H1 (cell line): ENCODE measurements around the gene UTP3. TPM values are rescaled to one million over a fixed set of nuclear protein-coding genes. Genes with fewer than 3 reads are reported as not detected.
"Not testable (repeated sequence)": the region's sequence is repeated elsewhere in the genome, so short reads cannot be mapped to it uniquely, and the experiment has no call there.

Experiments
- CTCF ChIA-PET: fragments of 300-600 bp; sonication (Branson Sonifier 250); formaldehyde crosslinking; loops from one replicate; lab custom pipeline; 2021; ENCODE audit not compliant: partially characterized antibody; lab: Charles Lee
- POLR2A ChIA-PET: fragments of 300-600 bp; sonication (Branson Sonifier 250); formaldehyde crosslinking; loops from one replicate; lab custom pipeline; 2021; ENCODE audit warnings: inconsistent platforms; ENCODE audit not compliant: partially characterized antibody; lab: Charles Lee
- DNase-seq, 2 experiments: peaks; one replicate each; pipeline versions ENCODE4 v3.0.0 to v3.0.0-alpha.2; 2010 to 2022; ENCODE audit warnings: low spot score in 2 of 2, low read depth in 1 of 2, mixed read lengths in 1 of 2
- FAIRE-seq: peaks from 2 replicates; lab custom pipeline; 2011; peaks lifted over from hg19 to GRCh38; lab: Jason Lieb, UNC
- H2AFZ ChIP-seq: 2 replicates; pipeline ENCODE4 v1.8.1; 2012; ENCODE audit warnings: low read length, inconsistent platforms
- H2AK5ac ChIP-seq: 2 replicates; pipeline ENCODE4 v1.6.1; 2013; ENCODE audit warnings: low read depth, low read length
- H2BK120ac ChIP-seq: replicated peaks from 2 replicates; pipeline ENCODE3; 2013; ENCODE audit warnings: low read depth, low read length, inconsistent platforms
- H2BK12ac ChIP-seq: 2 replicates; pipeline ENCODE4 v1.6.1; 2013; ENCODE audit warnings: low read depth, low read length
- H2BK15ac ChIP-seq: 2 replicates; pipeline ENCODE4 v1.6.1; 2013; ENCODE audit warnings: low read length
- H2BK20ac ChIP-seq: 2 replicates; pipeline ENCODE4 v1.6.1; 2013; ENCODE audit warnings: low read length
- H2BK5ac ChIP-seq: 2 replicates; pipeline ENCODE4 v1.6.1; 2013; ENCODE audit warnings: low read depth, low read length
- H3K14ac ChIP-seq: 2 replicates; pipeline ENCODE4 v1.6.1; 2013; ENCODE audit warnings: inconsistent platforms; ENCODE audit not compliant: insufficient read length
- H3K18ac ChIP-seq: 2 replicates; pipeline ENCODE4 v1.6.1; 2013; ENCODE audit warnings: low read length; ENCODE audit errors: extremely low read depth
- H3K23ac ChIP-seq: 2 replicates; pipeline ENCODE4 v1.6.1; 2013; ENCODE audit warnings: inconsistent platforms; ENCODE audit not compliant: insufficient read length
- H3K23me2 ChIP-seq: 2 replicates; pipeline ENCODE4 v1.6.1; 2013; ENCODE audit warnings: low read depth, low read length
- H3K27ac ChIP-seq: 2 replicates; pipeline ENCODE4 v1.6.1; 2011; ENCODE audit warnings: low read depth, low read length, inconsistent platforms
- H3K27me3 ChIP-seq, 4 experiments: replicated peaks in 1 of 4; 1 replicate in 1 of 4; 2 replicates in 3 of 4; pipeline versions ENCODE4 v1.6.1 to v1.8.1; 2011 to 2013; ENCODE audit warnings: low read length in 3 of 4, mild to moderate bottlenecking in 3 of 4, inconsistent platforms in 2 of 4, mixed read lengths in 2 of 4, moderate library complexity in 1 of 4; ENCODE audit not compliant: control insufficient read depth in 3 of 4, insufficient read depth in 3 of 4; ENCODE audit errors: extremely low read depth in 1 of 4
- H3K36me3 ChIP-seq, 4 experiments: 2 replicates each; pipeline versions ENCODE4 v1.6.1 to v1.8.1; 2011 to 2013; ENCODE audit warnings: mild to moderate bottlenecking in 4 of 4, low read length in 3 of 4, moderate library complexity in 2 of 4, control low read depth in 1 of 4, inconsistent platforms in 1 of 4; ENCODE audit not compliant: insufficient read depth in 4 of 4, control insufficient read depth in 2 of 4
- H3K4ac ChIP-seq: replicated peaks from 2 replicates; pipeline ENCODE3; 2013; ENCODE audit warnings: low read length, low read depth, mixed read lengths, inconsistent platforms; ENCODE audit not compliant: insufficient read length
- H3K4me1 ChIP-seq, 4 experiments: replicated peaks in 1 of 4; 1 replicate in 1 of 4; 2 replicates in 3 of 4; pipeline versions ENCODE4 v1.6.1 to v1.8.1; 2011 to 2013; ENCODE audit warnings: low read length in 3 of 4, inconsistent platforms in 2 of 4, mixed read lengths in 1 of 4; ENCODE audit not compliant: insufficient read depth in 4 of 4, control insufficient read depth in 3 of 4
- H3K4me2 ChIP-seq, 2 experiments: 2 replicates each; pipeline versions ENCODE4 v1.6.1 to v1.8.1; 2011 to 2013; ENCODE audit warnings: low read depth in 2 of 2, low read length in 2 of 2, control low read depth in 1 of 2, inconsistent platforms in 1 of 2, mild to moderate bottlenecking in 1 of 2; ENCODE audit not compliant: insufficient read depth in 1 of 2
- H3K4me3 ChIP-seq, 4 experiments: fragments of 200-600, 300-600 bp in 1 of 4; sonication (generic), shearing (Covaris generic), sonication (Bioruptor Twin) in 1 of 4; 2 replicates each; pipeline versions ENCODE4 v1.5.1 to v1.8.1; 2011 to 2016; ENCODE audit warnings: low read length in 4 of 4, low read depth in 3 of 4, control low read depth in 2 of 4, inconsistent platforms in 2 of 4, mild to moderate bottlenecking in 2 of 4, mixed read lengths in 1 of 4, moderate library complexity in 1 of 4; ENCODE audit not compliant: insufficient read depth in 2 of 4; ENCODE audit errors: extremely low read depth in 1 of 4
- H3K56ac ChIP-seq: replicated peaks from 2 replicates; pipeline ENCODE3; 2013; ENCODE audit warnings: low read depth, mild to moderate bottlenecking, mixed read lengths, low read length, inconsistent platforms; ENCODE audit not compliant: insufficient read length
- H3K79me1 ChIP-seq: 2 replicates; pipeline ENCODE4 v1.6.1; 2013; ENCODE audit warnings: low read depth, low read length, control low read depth
- H3K79me2 ChIP-seq, 2 experiments: 2 replicates each; pipeline versions ENCODE4 v1.6.1 to v1.8.1; 2012 to 2013; ENCODE audit warnings: low read length in 2 of 2, mild to moderate bottlenecking in 2 of 2, inconsistent platforms in 1 of 2; ENCODE audit not compliant: insufficient read depth in 2 of 2, control insufficient read depth in 1 of 2
- H3K9ac ChIP-seq, 4 experiments: replicated peaks in 1 of 4; 1 replicate in 1 of 4; 2 replicates in 3 of 4; pipeline versions ENCODE4 v1.6.1 to v1.8.1; 2011 to 2013; ENCODE audit warnings: low read depth in 3 of 4, low read length in 3 of 4, control low read depth in 2 of 4, mild to moderate bottlenecking in 2 of 4, moderate library complexity in 2 of 4, inconsistent platforms in 1 of 4; ENCODE audit errors: extremely low read depth in 1 of 4
- H3K9me3 ChIP-seq, 2 experiments: 2 replicates each; pipeline versions ENCODE4 v1.6.1 to v1.8.1; 2012 to 2013; ENCODE audit warnings: mild to moderate bottlenecking in 2 of 2, moderate library complexity in 2 of 2, control low read depth in 1 of 2, inconsistent platforms in 1 of 2, low read depth in 1 of 2, low read length in 1 of 2, mixed read lengths in 1 of 2; ENCODE audit not compliant: insufficient read depth in 2 of 2
- H4K20me1 ChIP-seq, 2 experiments: replicated peaks in 1 of 2; 2 replicates each; pipeline versions ENCODE3 to v1.8.1; 2011 to 2013; ENCODE audit warnings: inconsistent platforms in 2 of 2, low read length in 2 of 2, mild to moderate bottlenecking in 1 of 2; ENCODE audit not compliant: insufficient read depth in 2 of 2, control insufficient read depth in 1 of 2
- H4K5ac ChIP-seq: 2 replicates; pipeline ENCODE4 v1.6.1; 2013; ENCODE audit warnings: low read length, low read depth, mixed read lengths, inconsistent platforms; ENCODE audit not compliant: insufficient read length
- H4K8ac ChIP-seq: 2 replicates; pipeline ENCODE4 v1.8.0; 2013; ENCODE audit warnings: mild to moderate bottlenecking, moderate library complexity, low read length, inconsistent platforms; ENCODE audit not compliant: insufficient read depth; ENCODE audit errors: extremely low read depth
- H4K91ac ChIP-seq: replicated peaks from 2 replicates; pipeline ENCODE3; 2013; ENCODE audit warnings: low read length, mixed read lengths, inconsistent platforms; ENCODE audit not compliant: insufficient read length
- WGBS, 2 experiments: shearing (Covaris generic) in 1 of 2; methylation state at CpG; one replicate each; pipeline versions ENCODE4 v1.1.6 to v1.1.7; 2013 to 2015; ENCODE audit warnings: low lambda C conversion rate in 2 of 2, mixed read lengths in 2 of 2, inconsistent platforms in 1 of 2, low coverage in 1 of 2, missing lambda C conversion rate in 1 of 2; ENCODE audit not compliant: insufficient replicate concordance in 2 of 2, insufficient coverage in 1 of 2, insufficient read length in 1 of 2; ENCODE audit errors: extremely low coverage in 1 of 2, missing lambda C conversion rate in 1 of 2; 5-methylcytosine and 5-hydroxymethylcytosine counted together
- polyA plus RNA-seq, 7 experiments: library from polyadenylated mRNA; depleted of rRNA in 3 of 7; stranded (reverse) in 5 of 7; unstranded in 2 of 7; fragments of >200 nt in 5 of 7; fragments of 200-250 nt in 2 of 7; gene quantifications; 1 replicate in 5 of 7; 2 replicates in 1 of 7; 4 replicates in 1 of 7; pipeline versions ENCODE4 v1.2.1 to v1.2.3, GENCODE V29; 2011 to 2013; ENCODE audit warnings: missing spikeins in 2 of 7, mixed read lengths in 2 of 7
- total RNA-seq: library from RNA; stranded (reverse); fragmentation: NEBNext Ultra II Directional; extraction: Animal tissue kit (Norgen Biotek cat#: 25700); gene quantifications from 2 replicates; pipeline ENCODE4 v1.2.1, GENCODE V29; 2021

Gene UTP3
- total and polyA plus RNA-seq, 2 of the 8 experiments (the other 6 are each of a cell fraction or from before 2014, with no cell fraction given) = 11.2 to 51.3 TPM

GRCh38 chr4:70682142-70682541, 6.2 kb upstream of the UTP3 start:
- H3K4me2 ChIP-seq, H2BK15ac ChIP-seq, H3K27me3 ChIP-seq, H3K4me1 ChIP-seq, H3K79me1 ChIP-seq, H2BK20ac ChIP-seq, H3K4me3 ChIP-seq, H2BK12ac ChIP-seq, H4K20me1 ChIP-seq, CTCF ChIA-PET, H3K23me2 ChIP-seq, H3K9me3 ChIP-seq, H3K27ac ChIP-seq, H2BK5ac ChIP-seq, H3K9ac ChIP-seq, DNase-seq, H3K4ac ChIP-seq, H2AFZ ChIP-seq, H4K8ac ChIP-seq, H3K36me3 ChIP-seq, H4K5ac ChIP-seq, H2AK5ac ChIP-seq, H3K79me2 ChIP-seq, H4K91ac ChIP-seq, H3K56ac ChIP-seq, H2BK120ac ChIP-seq, H3K23ac ChIP-seq, H3K18ac ChIP-seq, FAIRE-seq, H3K14ac ChIP-seq: not testable (repeated sequence)
- WGBS, 2 experiments = 86% methylated on average over 3 of the region's 3 CpGs; no CpG with 5 or more reads in 1 of the 2 experiments
- POLR2A ChIA-PET = interaction anchor here (1.1 kb wide), 1 partner anchor 157 kb away, joined by 3 read pairs; no protein-coding TSS in a partner anchor
